ENCODE results near the gene SLC18B1.

GRCh38 chr6:132805548-132805947 lies 7.1 kb upstream of the SLC18B1 start:
- TF ChIP-seq CTCF (IDR thresholded peaks at IDR 0.05; ENCODE audit: low read depth, low read length) (no peak), EZH2phosphoT487 (IDR thresholded peaks at IDR 0.05; ENCODE audit: low read depth) (no peak)

All from OCI-LY3 (cell line).